K562 treated with DMSO at 1 percent for 24 hours (cell line): ENCODE results near the gene SPEG. TPM values are rescaled to one million over a fixed set of nuclear protein-coding genes. Genes with fewer than 3 reads are reported as not detected.

Experiments used
- total RNA-seq: library from RNA; unstranded; fragments of 300-600 nt; gene quantifications from 2 replicates; pipeline ENCODE4 v1.2.3, GENCODE V29; 2022; ENCODE audit warnings: low read depth; ENCODE audit not compliant: insufficient read depth

Gene SPEG
- total RNA-seq, result 13.5 and 19.0 TPM in 2 replicates

DNA sequence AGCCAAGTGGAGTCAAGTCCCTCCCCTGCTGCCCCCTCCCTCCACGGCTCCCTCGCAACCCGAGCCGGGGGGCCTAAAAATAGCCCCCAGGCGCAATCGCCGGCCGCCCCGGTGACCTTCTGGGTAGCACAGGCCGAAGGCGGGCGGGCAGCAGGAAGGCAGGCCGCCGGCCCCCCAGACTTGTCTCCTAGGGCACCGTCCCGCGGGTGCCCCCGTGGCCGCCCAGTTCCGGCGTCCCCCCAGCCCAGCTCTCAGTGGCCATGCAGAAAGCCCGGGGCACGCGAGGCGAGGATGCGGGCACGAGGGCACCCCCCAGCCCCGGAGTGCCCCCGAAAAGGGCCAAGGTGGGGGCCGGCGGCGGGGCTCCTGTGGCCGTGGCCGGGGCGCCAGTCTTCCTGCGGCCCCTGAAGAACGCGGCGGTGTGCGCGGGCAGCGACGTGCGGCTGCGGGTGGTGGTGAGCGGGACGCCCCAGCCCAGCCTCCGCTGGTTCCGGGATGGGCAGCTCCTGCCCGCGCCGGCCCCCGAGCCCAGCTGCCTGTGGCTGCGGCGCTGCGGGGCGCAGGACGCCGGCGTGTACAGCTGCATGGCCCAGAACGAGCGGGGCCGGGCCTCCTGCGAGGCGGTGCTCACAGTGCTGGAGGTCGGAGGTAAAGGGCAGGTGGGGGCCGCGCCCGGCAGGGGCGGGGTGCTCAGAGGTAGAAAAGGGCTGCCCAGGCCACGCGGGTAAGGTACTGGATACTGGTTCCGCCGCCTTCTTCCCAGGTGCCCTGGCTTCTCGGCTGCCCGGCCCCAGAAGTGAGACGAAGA, at the start of gene SPEG:
SPEG (plus strand) TSS at position 126 of the 808 bp plus-strand sequence; CDS start at position 261, 135 bp downstream.

DNA sequence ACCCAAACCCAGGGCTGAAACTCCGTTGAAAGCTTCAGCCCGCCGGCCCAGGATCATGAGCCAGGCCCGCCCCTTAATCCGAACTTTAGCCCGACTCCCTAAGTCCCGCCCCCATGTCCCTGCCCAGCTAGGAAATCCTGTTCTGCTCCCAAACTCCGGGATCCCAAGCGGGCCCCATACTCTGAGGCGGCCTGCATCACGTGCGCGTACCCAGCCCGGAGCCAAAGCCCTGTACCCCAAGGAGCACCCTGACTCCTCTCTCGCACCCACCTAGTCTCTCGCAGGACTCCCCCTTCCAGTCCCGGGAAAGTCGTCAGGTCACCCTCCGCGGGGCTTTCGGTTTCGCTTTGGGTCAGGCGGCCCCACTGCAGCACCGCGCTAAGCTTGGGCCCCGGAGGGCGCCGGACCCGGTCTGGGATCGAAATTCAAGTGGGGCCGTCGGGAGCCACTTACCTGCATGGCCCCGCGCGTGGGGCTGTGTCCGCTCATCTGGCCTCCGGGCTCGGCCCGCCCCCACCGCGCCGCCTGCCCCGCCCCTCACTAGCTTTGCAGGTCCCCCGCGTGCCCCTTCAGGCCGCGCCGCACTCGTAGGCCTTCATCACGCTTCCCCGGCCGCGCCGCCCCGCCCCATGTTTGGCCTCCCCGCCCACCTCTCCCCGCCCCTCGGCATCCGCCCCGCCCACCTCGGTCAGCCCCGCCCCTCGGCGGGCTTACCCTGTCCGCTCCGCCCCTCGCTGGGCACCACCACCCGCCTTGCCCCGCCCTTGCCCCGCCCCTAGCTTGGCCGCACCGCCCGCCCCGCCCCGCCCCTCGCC, 47.1 kb upstream of the SPEG start, which contains the start of gene DNPEP:
DNPEP (minus strand) TSS at position 607 of the 815 bp plus-strand sequence; CDS start at position 489, 118 bp downstream.

DNA sequence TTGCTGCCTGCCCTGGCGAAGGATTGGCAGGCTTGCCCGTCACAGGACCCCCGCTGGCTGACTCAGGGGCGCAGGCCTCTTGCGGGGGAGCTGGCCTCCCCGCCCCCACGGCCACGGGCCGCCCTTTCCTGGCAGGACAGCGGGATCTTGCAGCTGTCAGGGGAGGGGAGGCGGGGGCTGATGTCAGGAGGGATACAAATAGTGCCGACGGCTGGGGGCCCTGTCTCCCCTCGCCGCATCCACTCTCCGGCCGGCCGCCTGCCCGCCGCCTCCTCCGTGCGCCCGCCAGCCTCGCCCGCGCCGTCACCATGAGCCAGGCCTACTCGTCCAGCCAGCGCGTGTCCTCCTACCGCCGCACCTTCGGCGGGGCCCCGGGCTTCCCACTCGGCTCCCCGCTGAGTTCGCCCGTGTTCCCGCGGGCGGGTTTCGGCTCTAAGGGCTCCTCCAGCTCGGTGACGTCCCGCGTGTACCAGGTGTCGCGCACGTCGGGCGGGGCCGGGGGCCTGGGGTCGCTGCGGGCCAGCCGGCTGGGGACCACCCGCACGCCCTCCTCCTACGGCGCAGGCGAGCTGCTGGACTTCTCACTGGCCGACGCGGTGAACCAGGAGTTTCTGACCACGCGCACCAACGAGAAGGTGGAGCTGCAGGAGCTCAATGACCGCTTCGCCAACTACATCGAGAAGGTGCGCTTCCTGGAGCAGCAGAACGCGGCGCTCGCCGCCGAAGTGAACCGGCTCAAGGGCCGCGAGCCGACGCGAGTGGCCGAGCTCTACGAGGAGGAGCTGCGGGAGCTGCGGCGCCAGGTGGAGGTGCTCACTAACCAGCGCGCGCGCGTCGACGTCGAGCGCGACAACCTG, 16.3 kb upstream of the SPEG start, which contains the start of gene DES:
DES (plus strand) TSS at position 223 of the 857 bp plus-strand sequence; CDS start at position 309, 86 bp downstream.

DNA sequence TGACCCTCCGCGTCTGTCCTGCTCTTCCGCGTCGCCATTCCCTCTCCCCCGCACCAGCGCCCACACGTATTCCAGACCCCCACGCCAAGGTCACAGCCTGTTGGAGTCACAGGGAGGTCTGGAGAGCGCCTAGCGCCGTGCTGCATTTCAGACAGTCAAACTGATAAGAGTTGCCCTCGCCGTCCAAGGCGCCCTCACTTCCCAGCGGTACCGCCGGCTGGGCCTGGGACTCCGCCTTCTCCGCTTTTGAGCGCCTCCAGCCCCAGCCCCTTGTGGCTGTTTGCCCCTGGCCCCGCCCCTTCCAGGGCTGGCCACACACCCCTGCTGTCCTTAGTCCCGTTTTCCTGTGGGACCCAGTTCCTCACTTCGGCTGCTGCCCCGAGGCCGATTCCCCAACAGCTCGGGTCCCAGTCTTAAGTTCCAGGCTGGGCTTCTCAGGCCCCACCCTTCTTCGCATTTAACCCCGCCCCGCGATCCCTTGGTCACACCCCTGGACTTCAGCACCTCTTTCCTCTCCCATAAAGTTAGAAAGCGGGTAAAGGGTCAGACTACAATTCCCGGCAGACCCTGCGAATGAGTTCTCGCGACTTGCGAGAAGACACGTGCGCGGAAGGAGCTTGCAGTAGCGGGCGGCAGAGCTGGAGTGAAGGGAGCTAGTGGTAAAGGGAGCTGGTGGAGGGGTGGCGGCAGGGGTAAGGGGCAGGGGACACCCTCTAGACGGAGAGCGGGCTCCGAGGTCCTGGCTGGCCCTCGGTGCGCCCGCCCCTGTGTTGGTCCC, 63.8 kb downstream of the SPEG start, which contains the start of gene GMPPA:
GMPPA (plus strand) TSS at position 612 of the 778 bp plus-strand sequence. CDS start 1,085 bp downstream, outside the sequence.

DNA sequence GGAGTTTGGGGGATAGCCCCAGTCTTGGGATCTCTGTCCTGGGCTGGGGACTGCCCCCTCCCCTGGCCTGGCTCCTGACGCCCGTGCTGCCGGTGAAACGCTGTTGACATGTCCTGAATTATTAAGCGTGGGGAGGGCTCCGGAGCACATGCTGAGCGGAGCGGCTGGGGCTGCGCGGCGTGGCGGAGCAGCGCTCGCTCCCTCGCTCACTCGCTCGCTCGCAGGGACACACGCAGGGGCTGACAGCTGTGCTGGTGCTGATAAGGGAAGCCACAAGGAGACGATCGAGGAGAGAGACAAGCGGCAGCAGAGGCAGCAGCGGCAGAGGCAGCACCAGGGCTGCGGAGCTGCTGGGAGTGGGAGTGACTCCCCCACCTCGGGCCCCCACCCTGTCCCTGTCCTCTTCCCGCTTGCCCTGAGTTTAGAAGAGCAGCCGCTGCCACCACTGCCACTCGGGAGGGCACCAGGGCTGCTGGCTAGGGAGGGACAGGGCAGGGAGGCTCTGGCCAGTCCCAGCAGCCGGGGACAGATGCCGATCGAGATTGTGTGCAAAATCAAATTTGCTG, 79.6 kb downstream of the SPEG start, which contains the start of gene ASIC4:
ASIC4 (plus strand) TSS at position 287 of the 566 bp plus-strand sequence; CDS start at position 530, 243 bp downstream.

DNA sequence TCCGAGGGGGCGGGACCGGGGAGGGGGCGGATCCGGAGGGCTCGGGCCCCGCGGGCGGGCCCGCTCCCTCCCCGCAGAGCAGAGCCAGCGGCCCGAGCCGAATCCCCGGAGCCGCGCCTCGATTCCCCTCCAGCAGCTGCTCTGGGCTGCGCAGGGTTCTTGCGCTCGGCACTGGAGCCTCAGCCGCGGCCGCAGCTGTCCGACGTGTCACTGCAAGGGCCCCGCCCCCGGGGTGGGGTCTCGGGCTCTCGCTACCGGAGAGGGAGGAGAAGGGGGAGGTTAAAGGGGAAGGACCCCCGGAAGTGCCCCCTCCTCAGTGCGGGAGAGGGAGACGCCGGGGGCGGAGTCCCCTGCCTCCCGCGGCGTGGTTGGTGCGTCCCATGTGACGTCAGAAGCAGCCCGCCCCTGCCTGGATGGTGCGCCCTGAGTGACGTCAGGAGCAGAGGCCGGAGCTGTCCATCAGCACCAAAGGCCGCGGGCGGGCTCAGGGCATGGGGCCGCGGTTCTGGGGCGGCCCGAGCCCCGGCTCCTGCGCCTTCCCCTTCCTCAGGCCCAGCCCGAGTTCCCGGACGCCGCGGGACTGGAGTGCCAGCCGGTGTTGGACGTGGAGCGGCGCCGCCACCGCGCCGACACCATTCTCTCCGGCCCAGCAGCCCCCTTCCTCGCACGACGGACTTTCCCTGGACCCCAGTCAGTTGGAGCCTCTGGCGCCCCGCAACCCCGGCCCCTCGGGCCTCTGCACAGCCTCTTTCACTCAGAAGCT, 109.1 kb downstream of the SPEG start, which contains the start of the genes CHPF and TMEM198:
CHPF (minus strand) TSS at position 214 of the 763 bp plus-strand sequence. CDS start 271 bp downstream, outside the sequence.
TMEM198 (plus strand) TSS at position 433 of the 763 bp plus-strand sequence. CDS start 700 bp downstream, outside the sequence.

Other genes starting within 250 kb of the SPEG start
- 39.5 and 43.7 TPM in 2 replicates for gene ZFAND2B, start 228.1 kb upstream of the SPEG start, total RNA-seq
- 21.7 and 26.6 TPM in 2 replicates for gene ABCB6, start 215.9 kb upstream of the SPEG start, total RNA-seq
- 39.6 and 40.5 TPM in 2 replicates for gene ATG9A, start 205.2 kb upstream of the SPEG start, total RNA-seq
- 27.6 and 28.6 TPM in 2 replicates for gene ANKZF1, start 205.0 kb upstream of the SPEG start, total RNA-seq
- gene GLB1L, start 189.4 kb upstream of the SPEG start, total RNA-seq, result 5.0 and 5.2 TPM in 2 replicates
- gene STK16, start 189.4 kb upstream of the SPEG start, total RNA-seq, result 19.6 and 19.8 TPM in 2 replicates
- not detected in 2 replicates for gene TUBA4B, start 181.6 kb upstream of the SPEG start, total RNA-seq
- 88.8 and 98.5 TPM in 2 replicates for gene TUBA4A, start 180.9 kb upstream of the SPEG start, total RNA-seq
- gene DNAJB2, start 155.5 kb upstream of the SPEG start, total RNA-seq, result 34.4 and 41.9 TPM in 2 replicates
- 0.42 TPM in 1 of 2 replicates, not detected in the other for gene PTPRN, start 125.4 kb upstream of the SPEG start, total RNA-seq
- gene RESP18, start 102.1 kb upstream of the SPEG start, total RNA-seq, result not detected in 2 replicates
- gene DNPEP, start 46.9 kb upstream of the SPEG start, total RNA-seq, result 73.1 and 77.1 TPM in 2 replicates
- gene DES, start 16.5 kb upstream of the SPEG start, total RNA-seq, result 21.0 TPM in 2 replicates
- 162 and 187 TPM in 2 replicates for gene GMPPA, start 64.0 kb downstream of the SPEG start, total RNA-seq
- gene ASIC4, start 79.6 kb downstream of the SPEG start, total RNA-seq, result 6.1 and 6.5 TPM in 2 replicates
- gene CHPF, start 109.0 kb downstream of the SPEG start, total RNA-seq, result 118 and 119 TPM in 2 replicates
- 2.2 and 2.3 TPM in 2 replicates for gene TMEM198, start 109.2 kb downstream of the SPEG start, total RNA-seq
- 52.6 and 62.8 TPM in 2 replicates for gene OBSL1, start 136.7 kb downstream of the SPEG start, total RNA-seq
- 5.0 and 5.3 TPM in 2 replicates for gene INHA, start 137.5 kb downstream of the SPEG start, total RNA-seq
- gene STK11IP, start 163.0 kb downstream of the SPEG start, total RNA-seq, result 6.7 and 7.6 TPM in 2 replicates
- gene SLC4A3, start 192.8 kb downstream of the SPEG start, total RNA-seq, result 0.20 and 0.32 TPM in 2 replicates